A673 (cell line): ENCODE measurements around the gene ZNF689.
"Not testable (repeated sequence)": the region's sequence is repeated elsewhere in the genome, so short reads cannot be mapped to it uniquely, and the experiment has no call there.

Source experiments
- CTCF ChIP-seq: fragments of 300-800, 200-600 bp; sonication (generic); conservative IDR thresholded peaks from 2 replicates; pipeline ENCODE4 v1.5.1; 2017; ENCODE audit warnings: low read depth, mild to moderate bottlenecking, antibody characterized with exemption, low read length, moderate library complexity, mixed read lengths
- EZH2 ChIP-seq: fragments of 200-600 bp; sonication (generic); IDR thresholded peaks from 2 replicates; pipeline ENCODE4 v1.6.1; 2017; ENCODE audit warnings: borderline replicate concordance, low read depth, mild to moderate bottlenecking, mixed read lengths, antibody characterized with exemption, low read length; ENCODE audit not compliant: poor library complexity, severe bottlenecking

GRCh38 chr16:30632454-30632853 is 22.3 kb upstream of the ZNF689 start:
- not testable (repeated sequence) for TF ChIP-seq EZH2, CTCF
